Transverse colon (tissue), 4 donors: ENCODE results near the gene EPHB2. TPM values are rescaled to one million over a fixed set of nuclear protein-coding genes. Genes with fewer than 3 reads are reported as not detected.

Source experiments
- DNase-seq: peaks from one replicate; pipeline ENCODE4 v3.0.0-alpha.2; 2019
- H3K27ac ChIP-seq, 4 donors: fragments of 200-600 bp; sonication (generic); 2 replicates each; pipeline ENCODE4 v1.5.1; 2016 to 2018; ENCODE audit warnings: inconsistent platforms in 4 of 4
- H3K27me3 ChIP-seq: fragments of 200-600 bp; sonication (generic); 2 replicates; pipeline ENCODE4 v1.5.1; 2017; ENCODE audit warnings: inconsistent platforms
- H3K36me3 ChIP-seq, 4 donors: fragments of 200-600 bp; sonication (generic); 2 replicates each; pipeline ENCODE4 v1.5.1; 2017 to 2019; ENCODE audit warnings: inconsistent platforms in 4 of 4
- H3K4me1 ChIP-seq, 4 donors: fragments of 200-600 bp; sonication (generic); 2 replicates each; pipeline ENCODE4 v1.5.1; 2017 to 2020; ENCODE audit warnings: inconsistent platforms in 4 of 4
- H3K4me3 ChIP-seq, 4 donors: fragments of 200-600 bp; sonication (generic); 1 replicate in 1 of 4; 2 replicates in 3 of 4; pipeline versions ENCODE4 v1.5.1 to v1.6.1; 2017 to 2019; ENCODE audit warnings: inconsistent platforms in 4 of 4
- H3K9me3 ChIP-seq, 2 donors: fragments of 200-600 bp; sonication (generic); 2 replicates each; pipeline ENCODE4 v1.5.1; 2017 to 2019; ENCODE audit warnings: inconsistent platforms in 2 of 2
- CTCF ChIP-seq, 5 experiments: fragments of 200-600 bp in 3 of 5; fragments of 450-650 bp in 2 of 5; sonication (generic) in 3 of 5; IDR thresholded peaks; 1 replicate in 2 of 5; 2 replicates in 3 of 5; pipeline ENCODE4 v1.5.1; 2016 to 2017; ENCODE audit warnings: antibody characterized with exemption in 5 of 5, inconsistent platforms in 3 of 5, mild to moderate bottlenecking in 2 of 5, moderate library complexity in 1 of 5
- EP300 ChIP-seq: sonication (generic); formaldehyde crosslinking; IDR thresholded peaks from one replicate; pipeline ENCODE4 v1.6.1; 2017; ENCODE audit warnings: antibody characterized with exemption, low read depth
- POLR2A ChIP-seq: fragments of 450-650 bp; IDR thresholded peaks from one replicate; pipeline ENCODE4 v1.6.1; 2016; ENCODE audit warnings: antibody characterized with exemption, mild to moderate bottlenecking, moderate library complexity
- POLR2AphosphoS5 ChIP-seq, 3 donors: sonication (generic); formaldehyde crosslinking; IDR thresholded peaks; one replicate each; pipeline ENCODE4 v1.6.1; 2016; ENCODE audit warnings: antibody characterized with exemption in 3 of 3
- WGBS, 2 donors: methylation state at CpG; one replicate each; pipeline ENCODE4 v1.1.5; 2018; ENCODE audit warnings: low coverage in 1 of 2; 5-methylcytosine and 5-hydroxymethylcytosine counted together
- in situ Hi-C, 4 donors: fragments of 200-750 bp; cut with MboI; loops; one replicate each; pipeline versions ENCODE4 v1.15.0 to v1.15.1; 2017; ENCODE audit warnings: low sequenced_read_pairs in 3 of 4, low pct_ligation_motif_present in 1 of 4, low pct_unique_long_range_greater_than_20kb in 1 of 4
- intact Hi-C: fragments of 100-400 bp; cut with DNase I; formaldehyde crosslinking; loops from one replicate; pipeline ENCODE4 v1.15.1; 2023; ENCODE audit warnings: low total_unique reads
- total RNA-seq, 4 donors: library from RNA; depleted of rRNA; stranded (reverse); fragments of >200 nt; gene quantifications; one replicate each; pipeline ENCODE4 v1.1.0, GENCODE V29; 2016

The EPHB2 gene
- total RNA-seq, 4 donors from 2014 or later: 3.0 to 152 (median 27.9) TPM

- Histone ChIP-seq H3K36me3 (no peaks in the 10 kb centered on the region), H3K27me3 (peaks cover 18% of the 10 kb centered on the region), H3K27ac (no peak overlapping the region), H3K9me3 (no peaks in the 10 kb centered on the region), H3K4me1 (peaks cover 0 to 23% (median 7%) of the 10 kb centered on the region in 4 donors), H3K4me3 (no peak overlapping the region)
- TF ChIP-seq POLR2AphosphoS5 (IDR thresholded peaks at IDR 0.05) (no peak), POLR2A (no peak), EP300 (no peak), CTCF (IDR thresholded peaks at IDR 0.05) (no peak)
- no peak for DNase-seq
- intact Hi-C loops: no loop called here
- whole genome bisulfite sequencing, 2 donors: 80 to 87% methylated on average over 3 to 12 of the region's 13 CpGs
- in situ Hi-C loops: loop anchor here in 2 of 4 donors (25.0 kb wide), 1 partner anchor 209 kb away; no protein-coding TSS in a partner anchor
Measured at GRCh38 chr1:22677931-22678896, 32.4 kb upstream of the EPHB2 start.

GRCh38 chr1:22680726-22681125 lies 29.9 kb upstream of the EPHB2 start:
- peaks cover 0 to 21% (median 7%) of the 10 kb centered on the region in 4 donors for H3K4me1 ChIP-seq
- H3K9me3 ChIP-seq: no peaks in the 10 kb centered on the region
- peak; percentile 62 for DNase-seq
- peaks cover 8% of the 10 kb centered on the region for H3K27me3 ChIP-seq
- intact Hi-C loops (no loop called here), in situ Hi-C loops (loop anchor here in 2 of 4 donors (25.0 kb wide), 1 partner anchor 207 kb away; no protein-coding TSS in a partner anchor)
- no peak overlapping the region for H3K4me3 ChIP-seq
- 63% methylated on average over 9 of the region's 9 CpGs; no CpG with 5 or more reads in 1 of the 2 donors for WGBS, 2 donors
- peak in 1 of 3 donors; percentile 32 for TF ChIP-seq POLR2AphosphoS5 (IDR thresholded peaks at IDR 0.05)
- no peak for TF ChIP-seq CTCF (IDR thresholded peaks at IDR 0.05)
- H3K27ac ChIP-seq: peak overlapping the region in 3 of 4 donors; percentile 16 to 30 (median 25)
- H3K36me3 ChIP-seq: no peaks in the 10 kb centered on the region

- H3K36me3 ChIP-seq: no peaks in the 10 kb centered on the region
- in situ Hi-C loops: loop anchor here in 2 of 4 donors (25.0 kb wide), 1 partner anchor 206 kb away; no protein-coding TSS in a partner anchor
Measured at GRCh38 chr1:22681556-22682276, 28.9 kb upstream of the EPHB2 start.

More at GRCh38 chr1:22681556-22682276, 28.9 kb upstream of the EPHB2 start:
- DNase-seq: no peak
- H3K4me1 ChIP-seq: peaks cover 0 to 16% (median 6%) of the 10 kb centered on the region in 4 donors
- 67 to 79% methylated on average over 5 to 15 of the region's 15 CpGs for WGBS, 2 donors
- H3K27me3 ChIP-seq: peaks cover 11% of the 10 kb centered on the region
- intact Hi-C loops: no loop called here
- H3K4me3 ChIP-seq: no peak overlapping the region
- no peaks in the 10 kb centered on the region for H3K9me3 ChIP-seq
- TF ChIP-seq POLR2A (no peak), CTCF (IDR thresholded peaks at IDR 0.05) (no peak)
- no peak overlapping the region for H3K27ac ChIP-seq
